Medulla oblongata (tissue), 1 donor: Measurements from ENCODE around the gene SMYD2.

Experiments used
- DNase-seq: peaks from one replicate; pipeline ENCODE4 v3.0.0-alpha.2; 2015; ENCODE audit errors: extremely low spot score

Gene SMYD2

DNA sequence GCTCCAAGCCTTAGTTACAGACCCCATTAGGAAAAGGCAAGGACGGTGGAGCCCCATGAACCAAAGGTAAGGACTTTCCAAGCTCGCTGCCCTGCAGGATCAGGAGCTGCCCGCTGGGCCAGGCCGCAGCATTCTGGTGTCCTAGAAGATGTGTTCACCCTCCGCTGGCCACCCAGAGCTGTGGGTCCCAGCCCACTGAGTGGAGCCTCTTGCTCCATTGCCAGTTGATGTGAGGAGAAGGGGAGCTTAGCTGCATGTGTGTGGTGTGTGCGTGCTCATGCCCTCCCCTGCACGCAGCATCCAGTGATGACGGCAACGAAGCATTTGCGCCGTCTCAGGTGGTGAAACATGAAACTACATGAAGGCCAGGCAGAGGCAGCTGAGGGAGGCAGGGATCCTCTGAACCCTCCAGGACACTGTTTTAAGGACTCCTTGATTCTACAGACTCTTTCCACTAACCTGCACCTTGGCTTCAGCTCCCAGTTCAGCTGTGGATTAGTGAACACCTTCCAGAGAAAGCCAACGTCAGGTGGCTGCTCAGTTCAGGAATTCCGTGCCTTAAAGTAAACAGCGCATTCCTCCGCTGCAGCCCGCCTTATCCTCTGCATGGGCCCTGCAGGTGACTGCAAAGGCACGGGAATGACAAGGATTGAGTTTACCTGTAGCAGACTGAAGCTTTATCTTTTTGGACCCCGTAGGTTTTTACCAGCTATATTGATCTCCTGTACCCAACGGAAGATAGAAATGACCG is 48.7 kb downstream of the SMYD2 start:
- no peak for DNase-seq

DNA sequence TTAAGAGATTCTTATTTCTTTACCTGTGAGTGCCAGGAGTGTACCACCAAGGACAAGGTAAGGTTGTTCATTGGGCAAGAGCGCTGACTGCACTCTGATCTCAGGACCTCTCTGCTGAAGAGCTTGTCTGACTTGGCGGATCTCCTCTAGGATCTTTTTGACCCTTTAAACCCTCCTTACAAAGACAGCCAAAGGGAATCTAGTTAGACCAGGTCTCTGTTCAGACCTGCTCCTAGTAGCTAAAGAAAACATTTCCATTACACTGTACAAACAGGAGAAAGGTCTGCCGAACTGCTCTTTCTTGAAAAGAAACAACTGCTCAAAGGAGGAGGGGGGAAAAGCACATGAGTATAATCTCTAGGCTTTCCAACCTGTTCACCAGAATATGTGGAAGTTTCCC is 49.3 kb downstream of the SMYD2 start:
- DNase-seq: no peak

DNA sequence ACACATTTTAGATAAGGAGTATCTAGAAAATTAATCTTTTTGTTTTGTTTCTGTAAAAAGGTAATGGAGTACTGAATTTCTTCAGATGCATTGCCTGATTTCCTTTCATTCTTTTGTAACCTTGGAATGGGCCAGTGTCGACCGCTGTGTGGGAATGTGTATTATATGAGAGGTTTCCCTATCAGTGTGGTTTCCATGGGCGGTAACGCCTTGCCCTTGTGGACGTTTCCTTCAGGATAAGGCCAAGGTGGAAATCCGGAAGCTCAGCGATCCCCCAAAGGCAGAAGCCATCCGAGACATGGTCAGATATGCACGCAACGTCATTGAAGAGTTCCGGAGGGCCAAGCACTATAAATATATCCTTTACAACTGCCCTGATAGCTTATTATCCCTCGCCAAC is 49.8 kb downstream of the SMYD2 start:
- DNase-seq: no peak

DNA sequence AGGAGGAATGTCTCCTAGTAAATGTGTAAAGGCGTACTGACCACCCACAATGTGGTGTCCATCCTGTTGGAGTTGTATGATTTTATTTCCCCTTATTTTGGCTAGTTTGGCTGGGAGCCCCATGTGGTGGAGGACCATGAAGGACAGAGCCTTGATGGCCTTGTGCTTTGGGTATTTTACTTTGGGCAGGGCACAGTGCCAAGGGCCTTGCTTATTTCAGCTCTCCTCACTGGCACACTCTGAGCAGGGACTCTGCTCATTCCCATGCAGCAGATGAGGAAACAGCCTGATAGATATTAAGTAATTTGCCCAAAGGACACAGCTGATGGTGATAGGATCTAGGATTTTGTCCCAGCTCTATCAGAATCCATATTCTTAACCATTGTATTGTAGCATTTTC is 50.2 kb downstream of the SMYD2 start:
- DNase-seq: no peak

DNA sequence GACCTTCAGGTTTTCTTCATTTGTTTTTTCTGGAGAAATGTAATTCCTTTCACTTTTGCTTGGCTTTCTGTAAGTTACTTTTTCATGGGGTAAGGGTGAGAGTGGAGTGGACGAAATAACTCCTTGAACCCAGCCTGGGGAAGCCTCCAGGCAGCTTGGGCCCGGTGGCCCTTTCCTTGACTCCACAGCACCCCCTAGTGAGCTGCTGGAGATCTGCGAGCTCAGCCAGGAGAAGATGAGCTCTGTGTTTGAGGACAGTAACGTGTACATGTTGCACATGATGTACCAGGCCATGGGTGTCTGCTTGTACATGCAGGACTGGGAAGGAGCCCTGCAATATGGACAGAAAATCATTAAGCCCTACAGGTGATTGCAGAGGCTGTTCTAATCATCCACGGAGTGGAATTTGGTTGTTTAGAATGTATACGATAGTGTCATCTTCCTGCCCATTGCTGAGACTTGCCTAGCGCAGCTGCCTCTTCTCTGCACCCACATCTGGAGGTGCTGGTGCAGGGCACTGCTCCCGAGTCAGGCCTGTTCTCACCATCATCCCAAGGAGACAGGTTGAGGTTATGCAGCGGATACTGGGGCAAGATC is 51.0 kb downstream of the SMYD2 start:
- DNase-seq: peak; percentile 42

DNA sequence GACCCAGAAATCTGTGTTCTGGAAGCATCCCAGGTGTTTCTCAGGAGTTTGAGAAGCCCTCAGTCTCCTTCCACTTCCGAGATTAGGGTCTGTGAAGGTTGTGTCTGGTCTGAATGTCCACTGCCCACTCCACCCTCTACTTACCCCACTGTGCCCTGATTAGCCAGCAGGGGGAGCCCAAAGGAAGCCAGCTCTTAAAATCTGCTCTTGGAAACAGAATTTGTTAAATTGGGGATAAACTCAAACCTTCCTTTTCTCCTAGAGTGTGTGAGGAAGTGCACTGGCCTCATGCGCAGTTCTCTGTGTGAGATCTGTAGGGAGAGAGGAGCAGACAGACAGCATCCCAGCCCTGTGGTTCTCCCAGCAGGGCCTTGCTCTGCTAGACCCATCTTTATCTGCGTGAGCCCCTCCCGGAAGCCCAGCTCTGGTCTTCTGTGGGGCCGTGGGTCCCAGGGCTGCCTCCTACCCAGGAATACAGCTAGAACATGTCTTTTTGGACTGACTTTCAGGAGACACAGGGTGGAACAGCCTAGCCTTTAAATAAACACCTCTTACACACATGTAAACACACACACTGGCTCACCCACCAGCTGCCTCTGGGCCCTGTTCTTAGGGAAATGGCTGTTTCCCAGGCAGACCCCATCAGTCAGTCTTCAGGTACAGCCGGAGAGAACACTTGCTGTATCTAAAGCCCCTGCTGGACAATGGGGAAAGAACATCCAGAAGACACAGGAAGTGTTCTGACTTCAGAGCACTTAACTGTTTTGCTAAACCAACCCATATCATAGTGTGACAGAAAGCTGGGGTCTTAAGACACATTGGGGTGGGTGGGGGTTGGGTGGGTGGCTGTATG is 52.2 kb downstream of the SMYD2 start:
- peak; percentile 67 for DNase-seq

DNA sequence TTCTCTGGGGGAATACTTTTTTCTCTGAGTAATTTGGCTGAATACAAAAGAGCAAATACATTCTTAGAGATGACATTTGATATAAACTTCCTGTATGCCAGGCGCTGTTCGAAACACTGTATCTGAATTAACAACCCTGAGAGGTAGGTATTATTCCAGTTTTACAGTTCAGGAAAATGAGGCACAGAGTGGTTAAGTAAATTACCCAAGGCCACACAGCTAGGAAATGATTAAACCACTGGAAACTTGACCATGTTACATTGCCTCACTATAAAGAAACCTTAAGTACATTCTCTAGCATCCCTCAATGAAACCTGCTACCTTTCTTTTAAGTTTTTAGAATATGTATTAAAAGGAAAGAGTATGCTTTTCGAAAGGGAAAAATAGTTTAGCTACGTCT is 54.6 kb downstream of the SMYD2 start:
- no peak for DNase-seq

DNA sequence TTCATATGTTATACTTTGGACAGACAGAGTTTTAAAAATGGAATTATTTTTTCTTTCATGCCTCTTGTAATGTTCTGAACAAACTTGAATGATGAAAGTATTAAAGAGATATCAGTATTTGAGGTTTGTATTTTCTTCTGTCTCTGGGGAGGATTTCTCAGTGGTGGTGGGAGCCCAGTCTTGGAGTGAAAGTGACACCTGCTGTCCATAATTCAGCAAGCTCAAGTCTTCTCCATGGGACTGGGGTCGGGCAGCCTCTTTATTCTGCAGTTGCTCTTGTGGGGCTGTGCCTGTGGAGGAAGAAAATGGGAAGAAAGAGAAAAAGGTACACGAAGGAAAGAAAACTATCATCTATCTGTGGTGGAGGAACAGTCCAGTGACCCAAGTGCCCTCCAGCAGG is 56.1 kb downstream of the SMYD2 start:
- DNase-seq: no peak

DNA sequence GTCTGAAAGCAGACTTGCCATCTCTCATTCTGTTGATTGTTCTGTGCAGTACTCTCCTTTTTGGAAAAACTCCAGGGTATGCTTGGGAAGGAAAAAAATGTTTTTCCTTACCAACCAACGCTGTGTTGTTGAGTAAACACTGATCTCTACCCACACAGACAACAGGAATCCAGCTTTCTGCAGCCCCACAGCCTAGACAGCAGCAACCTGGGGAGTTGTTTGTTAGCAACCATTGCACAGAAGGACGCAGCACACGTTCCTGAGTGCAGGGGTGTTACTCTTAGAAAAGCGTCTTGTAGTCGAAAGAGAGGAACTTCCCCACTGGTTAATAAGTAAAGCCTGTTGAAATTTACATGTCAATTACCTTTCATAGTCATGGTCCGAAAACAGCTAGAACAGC is 56.6 kb downstream of the SMYD2 start:
- DNase-seq: no peak

DNA sequence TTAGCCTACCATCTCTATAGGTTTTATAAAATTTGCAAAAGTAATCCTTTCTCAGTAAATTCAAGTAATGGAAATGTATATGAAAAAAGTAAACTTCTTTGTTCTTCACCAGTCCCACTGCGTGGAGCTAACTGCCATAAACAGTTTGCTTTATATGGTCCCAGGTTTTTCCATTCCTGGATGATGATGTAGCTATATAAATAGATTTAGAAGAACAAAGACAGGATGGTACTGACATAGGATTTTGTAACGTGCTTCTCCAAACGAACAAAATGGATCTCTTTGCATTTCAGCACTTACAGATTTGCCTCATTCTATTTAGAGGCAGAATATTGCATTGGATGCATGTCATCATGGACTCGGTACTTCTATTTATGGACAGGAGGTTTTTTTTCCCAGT is 57.3 kb downstream of the SMYD2 start:
- DNase-seq: no peak

DNA sequence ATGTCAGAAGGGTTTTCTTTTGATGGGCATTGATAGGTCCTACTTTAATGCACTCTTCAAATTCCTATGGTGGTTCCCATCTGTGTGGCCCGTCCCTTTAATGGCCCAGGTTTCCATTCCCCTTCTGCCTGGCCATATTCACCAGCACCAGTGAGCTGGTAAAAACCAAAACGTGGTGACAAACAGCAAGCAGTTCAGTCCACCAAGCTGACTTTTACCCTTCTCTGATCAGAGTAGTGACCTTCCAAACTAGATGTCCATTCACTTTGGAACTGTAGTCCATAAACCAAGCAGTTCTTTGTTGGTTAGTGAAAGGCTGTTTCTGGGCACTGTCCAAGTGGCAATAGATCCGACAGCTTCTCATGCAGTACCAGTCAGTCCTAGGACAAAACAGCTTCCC is 60.5 kb downstream of the SMYD2 start:
- DNase-seq: no peak

DNA sequence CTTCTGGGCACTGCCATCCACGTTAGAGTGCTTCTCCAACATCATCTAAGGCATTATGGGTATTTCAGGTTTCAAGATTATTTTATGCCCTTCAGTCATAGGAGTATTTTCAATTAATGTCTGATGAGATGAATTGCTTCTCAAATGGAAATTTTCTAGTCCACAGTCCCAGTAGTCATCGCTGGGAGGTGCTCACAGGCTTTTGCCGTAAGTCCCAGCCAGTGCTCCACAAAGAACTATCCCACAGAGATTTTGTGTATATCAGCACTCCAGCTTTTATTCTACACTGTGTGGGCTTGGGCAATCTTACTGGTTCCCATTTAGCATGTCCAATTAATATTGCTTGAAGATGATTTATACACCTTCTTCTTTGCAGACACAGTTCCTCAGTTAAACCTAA is 61.0 kb downstream of the SMYD2 start:
- no peak for DNase-seq

DNA sequence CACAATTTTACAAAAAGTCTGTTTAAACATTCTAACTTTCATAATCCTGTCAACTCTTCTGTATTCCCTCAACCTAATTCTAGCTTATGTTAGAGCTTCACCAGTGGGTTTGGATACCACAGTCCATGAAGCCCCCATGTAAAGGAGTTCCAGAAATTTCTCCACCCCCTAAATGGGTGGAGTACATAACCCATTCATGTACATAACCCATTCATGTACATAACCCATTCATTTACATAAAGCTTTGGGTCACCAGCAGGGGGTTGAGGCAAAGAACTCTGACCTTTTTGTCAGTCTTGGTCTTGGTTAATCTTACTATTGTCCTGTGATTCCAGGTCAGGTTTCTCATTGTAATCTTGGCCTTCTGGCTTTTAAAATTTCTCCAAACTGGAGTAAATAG is 61.6 kb downstream of the SMYD2 start:
- no peak for DNase-seq

DNA sequence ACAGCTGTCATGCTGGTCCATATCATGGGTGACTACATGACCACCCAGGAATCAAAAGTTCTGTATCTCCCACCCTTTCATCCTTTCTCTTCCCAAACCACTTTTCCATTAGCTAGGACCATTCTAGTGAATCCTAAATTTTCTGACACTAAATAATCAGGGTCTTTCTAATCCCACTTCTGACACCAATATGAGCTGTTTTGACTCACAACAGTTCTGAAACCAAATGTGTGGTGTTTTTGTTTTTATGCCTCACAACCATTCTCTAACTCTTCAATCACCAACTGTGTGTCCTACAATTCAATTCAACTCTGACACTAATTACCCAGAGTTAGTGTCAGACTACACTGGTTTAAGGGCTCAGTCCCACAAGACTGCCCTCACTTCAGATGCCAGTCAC is 63.9 kb downstream of the SMYD2 start:
- no peak for DNase-seq

DNA sequence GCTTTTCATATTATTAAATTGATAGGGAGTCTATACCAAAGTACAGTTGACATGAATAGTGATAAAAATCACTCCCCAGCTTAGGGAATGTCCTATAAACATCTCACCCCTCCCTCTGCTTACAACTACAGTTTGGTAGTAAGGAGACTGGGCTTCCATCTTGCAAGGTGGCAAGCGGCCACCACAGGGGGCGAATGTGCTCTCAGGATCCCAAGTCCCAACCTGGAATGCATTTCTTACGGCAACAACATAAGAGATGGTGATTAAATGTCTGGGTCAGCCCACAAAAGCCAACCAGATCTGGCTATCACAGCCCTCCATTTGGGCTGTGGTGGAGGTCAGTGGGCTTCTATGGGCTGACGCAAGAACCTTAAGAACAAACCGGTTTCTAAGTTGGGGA is 68.0 kb downstream of the SMYD2 start:
- no peak for DNase-seq

DNA sequence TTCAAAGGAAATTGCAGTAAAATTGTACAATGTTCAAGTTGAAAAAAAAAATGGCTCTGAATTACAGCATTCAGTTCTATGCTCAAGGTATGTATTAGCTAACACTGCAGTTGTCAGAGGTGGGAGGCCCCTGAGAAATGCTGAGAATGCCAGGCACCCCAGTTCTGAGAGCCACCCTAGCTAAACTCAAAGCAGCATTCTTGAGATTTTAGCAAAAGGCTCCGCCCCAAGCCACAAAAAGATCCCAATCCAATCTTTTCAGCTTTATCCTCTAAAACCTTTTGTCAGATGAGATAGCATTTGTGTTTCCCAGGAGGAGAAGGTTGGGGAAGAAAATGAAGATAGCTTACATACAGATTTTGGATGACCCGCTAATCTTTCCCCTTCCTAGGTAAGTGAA is 68.8 kb downstream of the SMYD2 start:
- DNase-seq: no peak

DNA sequence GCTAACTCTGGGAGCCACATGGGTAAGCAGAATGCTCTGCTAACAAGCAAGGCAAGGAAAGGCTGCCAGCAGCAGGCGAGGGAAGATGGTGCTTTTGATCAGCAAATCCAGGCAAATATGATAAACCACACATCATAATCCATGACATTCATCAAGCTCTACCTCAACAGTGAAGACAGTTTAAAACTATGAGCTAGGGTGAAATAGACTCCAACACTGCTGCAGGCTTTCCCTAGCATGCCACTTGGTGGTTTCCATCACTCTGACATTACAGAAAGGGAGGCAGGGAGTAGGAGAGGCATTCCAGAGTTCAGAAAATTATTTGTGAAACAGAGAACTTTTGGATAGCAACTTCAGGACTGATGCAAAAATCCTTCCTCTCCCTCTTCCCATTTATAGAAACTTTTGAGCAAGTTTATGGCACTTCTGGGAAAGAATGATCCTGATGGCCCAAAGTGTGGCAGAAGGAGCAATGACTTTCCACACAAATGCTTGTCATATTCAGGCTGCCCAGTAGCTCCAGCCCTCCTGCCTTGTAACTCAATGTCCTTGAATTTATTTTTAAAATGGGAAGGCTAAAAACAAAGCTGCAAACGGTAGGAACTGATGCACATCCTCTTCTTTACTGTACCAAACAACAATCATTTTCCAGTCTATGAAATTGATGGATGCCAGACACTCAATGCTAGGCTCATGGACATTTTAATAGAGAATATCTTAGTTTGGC is 70.8 kb downstream of the SMYD2 start:
- DNase-seq: no peak

DNA sequence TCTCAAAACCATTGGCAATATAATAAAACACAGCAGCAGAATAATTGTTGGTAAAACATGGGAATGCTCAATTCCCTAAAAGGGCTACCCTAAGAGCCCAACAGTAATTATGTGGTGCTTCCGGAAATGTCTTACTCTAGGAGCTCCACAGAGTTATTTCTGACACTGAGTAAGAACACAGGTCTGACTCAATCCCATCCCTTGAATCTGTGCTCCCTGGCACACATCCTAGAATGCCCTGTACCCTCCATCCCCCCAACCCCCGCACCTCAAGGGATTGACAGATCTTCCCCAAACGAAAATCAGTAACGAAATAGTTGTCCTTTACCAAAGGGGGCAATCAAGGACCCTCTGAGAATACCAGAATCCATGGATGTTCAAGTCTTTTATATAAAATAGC is 71.9 kb downstream of the SMYD2 start:
- no peak for DNase-seq

DNA sequence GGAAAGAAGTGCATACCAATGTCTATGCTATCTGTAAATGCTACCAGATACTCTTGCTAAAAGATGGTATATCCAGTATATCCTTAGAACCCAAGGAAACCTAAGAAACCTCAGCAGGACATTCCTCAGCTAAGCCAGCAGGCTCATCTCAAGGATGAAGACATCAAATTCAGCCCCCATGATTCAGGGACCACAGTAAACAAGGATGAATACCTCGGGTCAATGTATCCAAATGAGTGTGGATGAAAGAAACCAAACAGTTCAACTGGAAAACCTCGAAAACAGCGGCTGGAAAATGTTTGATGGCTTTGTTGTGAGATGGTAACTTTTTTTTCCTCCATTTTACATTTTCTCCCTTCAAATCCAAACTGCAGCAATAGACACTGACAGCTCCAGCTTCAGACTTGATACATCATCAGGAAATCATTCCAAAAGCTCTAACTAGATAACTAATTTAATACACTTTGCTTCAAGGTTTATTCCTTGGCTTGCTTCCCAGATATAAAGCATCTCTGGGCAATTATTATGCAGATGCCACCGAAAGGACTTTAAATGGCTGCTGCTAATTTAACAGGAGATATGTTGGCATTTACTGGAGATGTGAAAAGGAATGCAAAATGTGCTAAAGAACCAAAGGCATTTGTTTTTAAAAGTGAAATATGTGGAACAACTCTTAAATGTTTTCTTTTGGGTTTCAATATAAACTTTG is 73.6 kb downstream of the SMYD2 start:
- DNase-seq: no peak

DNA sequence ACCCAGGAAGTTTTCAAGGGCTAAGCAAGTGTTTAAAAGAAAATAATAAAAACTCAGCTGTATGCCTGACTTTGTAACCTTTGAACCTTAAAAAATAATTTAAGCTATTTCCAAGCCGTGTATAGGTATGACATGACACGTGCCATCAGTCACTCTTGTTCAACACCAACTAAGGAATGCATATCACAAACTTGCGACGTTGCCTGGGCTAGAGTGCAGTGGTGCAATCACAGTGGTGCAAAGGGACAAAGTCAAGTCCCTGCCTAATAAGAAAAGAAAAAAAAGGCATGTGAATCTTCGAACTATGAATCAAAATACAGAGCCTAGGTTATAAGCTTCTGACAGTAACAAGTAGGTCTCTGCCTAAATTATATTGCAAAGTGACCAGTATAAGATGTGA is 79.2 kb downstream of the SMYD2 start:
- no peak for DNase-seq

DNA sequence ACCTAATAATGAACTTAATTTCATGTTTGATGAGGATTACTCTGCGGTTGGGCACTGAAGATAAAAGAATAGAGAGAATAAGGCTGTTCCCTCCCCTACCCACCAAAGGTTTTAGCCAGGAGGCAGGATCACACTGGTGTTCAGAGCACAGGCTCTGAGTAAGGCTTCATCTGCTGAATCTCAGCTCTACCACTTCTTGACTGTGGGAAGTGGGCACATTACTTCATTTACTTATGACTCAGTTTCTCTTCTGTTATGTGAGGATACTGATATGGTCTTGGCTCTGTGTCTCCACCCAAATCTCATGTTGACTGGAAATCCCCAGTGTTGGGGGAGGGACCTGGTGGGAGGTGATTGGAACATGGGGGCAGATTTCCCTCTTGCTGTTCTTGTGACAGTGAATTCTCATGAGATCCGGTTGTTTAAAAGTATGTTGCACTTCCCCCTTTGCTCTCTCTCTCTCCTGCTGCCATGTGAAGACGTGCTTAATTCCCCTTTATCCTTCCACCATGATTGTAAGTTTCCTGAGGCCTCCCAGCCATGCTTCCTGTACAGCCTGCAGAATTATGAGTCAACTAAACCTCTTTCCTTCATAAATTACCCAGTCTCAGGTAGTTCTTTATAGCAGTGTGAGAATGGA is 79.7 kb downstream of the SMYD2 start:
- no peak for DNase-seq
